GM12878 (cell line): ENCODE data around the gene NAALADL2. TPM values are rescaled to one million over a fixed set of nuclear protein-coding genes. Genes with fewer than 3 reads are reported as not detected.

Source experiments
- BACH1 ChIP-seq: fragments of 450-650 bp; IDR thresholded peaks from 2 replicates; pipeline ENCODE4 v1.6.1; 2017; ENCODE audit warnings: mild to moderate bottlenecking, borderline replicate concordance
- BMI1 ChIP-seq: fragments of 450-650 bp; IDR thresholded peaks from 2 replicates; pipeline ENCODE4 v1.6.1; 2016; ENCODE audit warnings: mild to moderate bottlenecking, moderate library complexity, borderline replicate concordance
- CEBPZ ChIP-seq: fragments of 150-350 bp; IDR thresholded peaks from 2 replicates; pipeline ENCODE4 v1.6.1; 2016; ENCODE audit warnings: low read depth, low read length
- EGR1 ChIP-seq, 2 experiments: IDR thresholded peaks; 1 replicate in 1 of 2; 2 replicates in 1 of 2; pipeline ENCODE4 v1.6.1; 2011 to 2012; ENCODE audit warnings: low read depth in 2 of 2, low read length in 2 of 2, borderline replicate concordance in 1 of 2, mild to moderate bottlenecking in 1 of 2, moderate library complexity in 1 of 2
- KAT2A ChIP-seq: conservative IDR thresholded peaks from 2 replicates; pipeline ENCODE4 v1.6.1; 2011; ENCODE audit warnings: low read depth, low read length; ENCODE audit not compliant: control insufficient read depth
- MXI1 ChIP-seq: fragments of 150-350 bp; IDR thresholded peaks from 2 replicates; pipeline ENCODE4 v1.6.1; 2011; ENCODE audit warnings: low read depth, mild to moderate bottlenecking, inconsistent platforms, low read length, improper control_type of control experiment
- MYB ChIP-seq: fragments of 150-350 bp; IDR thresholded peaks from 2 replicates; pipeline ENCODE4 v1.6.1; 2014; ENCODE audit warnings: mild to moderate bottlenecking, low read depth, low read length, borderline replicate concordance
- MYC ChIP-seq: IDR thresholded peaks from 2 replicates; pipeline ENCODE4 v1.6.1; 2011; ENCODE audit warnings: mild to moderate bottlenecking, low read length, moderate library complexity, inconsistent platforms; ENCODE audit not compliant: insufficient read depth, insufficient replicate concordance, insufficient read length, severe bottlenecking
- SMAD1 ChIP-seq: fragments of 450-650 bp; IDR thresholded peaks from 2 replicates; pipeline ENCODE4 v1.6.1; 2018; ENCODE audit warnings: mild to moderate bottlenecking, low read depth; ENCODE audit not compliant: partially characterized antibody
- SREBF1 ChIP-seq: IDR thresholded peaks from 2 replicates; pipeline ENCODE4 v1.6.1; 2012; ENCODE audit warnings: mild to moderate bottlenecking, low read length
- STAT3 ChIP-seq: IDR thresholded peaks from 2 replicates; pipeline ENCODE4 v1.6.1; 2011; ENCODE audit warnings: low read depth, low read length, improper control_type of control experiment
- SUZ12 ChIP-seq: fragments of 200-600 bp; sonication (generic); IDR thresholded peaks from one replicate; pipeline ENCODE4 v1.6.1; 2018; ENCODE audit warnings: antibody characterized with exemption, mild to moderate bottlenecking; ENCODE audit not compliant: unreplicated experiment
- TCF3 ChIP-seq: IDR thresholded peaks from 2 replicates; pipeline ENCODE4 v1.6.1; 2012; ENCODE audit warnings: low read depth, mild to moderate bottlenecking, low read length, borderline replicate concordance; ENCODE audit not compliant: insufficient read depth
- ZNF274 ChIP-seq: IDR thresholded peaks from one replicate; pipeline ENCODE4 v1.8.0; 2011; ENCODE audit not compliant: insufficient read length, insufficient read depth
- polyA plus RNA-seq, 11 experiments: library from polyadenylated mRNA; depleted of rRNA in 4 of 11; unstranded in 6 of 11; stranded (reverse) in 5 of 11; fragments of >200 nt; fragmentation: Nextera tagmentation in 4 of 11; fragmentation: Illumina TruSeq in 1 of 11; extraction: Ambion mirVana in 4 of 11; extraction: Trizol in 1 of 11; gene quantifications; 1 replicate in 1 of 11; 2 replicates in 10 of 11; pipeline versions ENCODE4 v1.2.1 to v1.2.3, GENCODE V29; 2011 to 2016; ENCODE audit warnings: inconsistent platforms in 2 of 11, missing spikeins in 2 of 11, low read depth in 1 of 11
- total RNA-seq, 4 experiments: library from RNA; depleted of rRNA in 3 of 4; stranded (reverse); fragments of >200 nt in 3 of 4; fragmentation: Illumina TruSeq in 1 of 4; extraction: Trizol in 1 of 4; gene quantifications; 2 replicates each; pipeline versions ENCODE4 v1.2.1 to v1.2.3, GENCODE V29; 2013 to 2021
- TF ChIP-seq, protein P1 (sequence below): fragments of 450-650 bp; IDR thresholded peaks from 2 replicates; pipeline ENCODE4 v1.6.1; 2016; ENCODE audit warnings: mild to moderate bottlenecking
- TF ChIP-seq, protein P2 (sequence below): fragments of 450-650 bp; IDR thresholded peaks from 2 replicates; pipeline ENCODE4 v1.6.1; 2016; ENCODE audit warnings: mild to moderate bottlenecking
- TF ChIP-seq, protein P3 (sequence below), 3 experiments: IDR thresholded peaks in 2 of 3; conservative IDR thresholded peaks in 1 of 3; 2 replicates each; pipeline ENCODE4 v1.5.1; 2011; ENCODE audit warnings: low read depth in 3 of 3, low read length in 3 of 3, mild to moderate bottlenecking in 3 of 3, control low read depth in 2 of 3, moderate library complexity in 2 of 3, inconsistent platforms in 1 of 3, mixed read lengths in 1 of 3; ENCODE audit not compliant: control insufficient read depth in 2 of 3, insufficient read depth in 1 of 3; ENCODE audit errors: extremely low read depth in 1 of 3

NAALADL2 gene
- total and polyA plus RNA-seq, 10 of the 15 experiments (the other 5 are each of a cell fraction or from before 2014, with no cell fraction given) = 0.06 to 10.8 (median 0.46) TPM

- TF ChIP-seq, protein P1, sequence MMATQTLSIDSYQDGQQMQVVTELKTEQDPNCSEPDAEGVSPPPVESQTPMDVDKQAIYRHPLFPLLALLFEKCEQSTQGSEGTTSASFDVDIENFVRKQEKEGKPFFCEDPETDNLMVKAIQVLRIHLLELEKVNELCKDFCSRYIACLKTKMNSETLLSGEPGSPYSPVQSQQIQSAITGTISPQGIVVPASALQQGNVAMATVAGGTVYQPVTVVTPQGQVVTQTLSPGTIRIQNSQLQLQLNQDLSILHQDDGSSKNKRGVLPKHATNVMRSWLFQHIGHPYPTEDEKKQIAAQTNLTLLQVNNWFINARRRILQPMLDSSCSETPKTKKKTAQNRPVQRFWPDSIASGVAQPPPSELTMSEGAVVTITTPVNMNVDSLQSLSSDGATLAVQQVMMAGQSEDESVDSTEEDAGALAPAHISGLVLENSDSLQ = no peak
- TF ChIP-seq, protein P2, sequence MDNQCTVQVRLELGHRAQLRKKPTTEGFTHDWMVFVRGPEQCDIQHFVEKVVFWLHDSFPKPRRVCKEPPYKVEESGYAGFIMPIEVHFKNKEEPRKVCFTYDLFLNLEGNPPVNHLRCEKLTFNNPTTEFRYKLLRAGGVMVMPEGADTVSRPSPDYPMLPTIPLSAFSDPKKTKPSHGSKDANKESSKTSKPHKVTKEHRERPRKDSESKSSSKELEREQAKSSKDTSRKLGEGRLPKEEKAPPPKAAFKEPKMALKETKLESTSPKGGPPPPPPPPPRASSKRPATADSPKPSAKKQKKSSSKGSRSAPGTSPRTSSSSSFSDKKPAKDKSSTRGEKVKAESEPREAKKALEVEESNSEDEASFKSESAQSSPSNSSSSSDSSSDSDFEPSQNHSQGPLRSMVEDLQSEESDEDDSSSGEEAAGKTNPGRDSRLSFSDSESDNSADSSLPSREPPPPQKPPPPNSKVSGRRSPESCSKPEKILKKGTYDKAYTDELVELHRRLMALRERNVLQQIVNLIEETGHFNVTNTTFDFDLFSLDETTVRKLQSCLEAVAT = no peak
- TF ChIP-seq BMI1 (no peak), STAT3 (no peak), MXI1 (no peak), ZNF274 (no peak), BACH1 (no peak), SREBF1 (no peak), MYC (no peak), SUZ12 (no peak), SMAD1 (no peak), CEBPZ (no peak), KAT2A (no peak), MYB (no peak), EGR1 (IDR thresholded peaks at IDR 0.05; ENCODE audit: borderline replicate concordance in 1 of 2, low read depth in 2 of 2, low read length in 2 of 2) (no peak), TCF3 (no peak)
- TF ChIP-seq, protein P3, sequence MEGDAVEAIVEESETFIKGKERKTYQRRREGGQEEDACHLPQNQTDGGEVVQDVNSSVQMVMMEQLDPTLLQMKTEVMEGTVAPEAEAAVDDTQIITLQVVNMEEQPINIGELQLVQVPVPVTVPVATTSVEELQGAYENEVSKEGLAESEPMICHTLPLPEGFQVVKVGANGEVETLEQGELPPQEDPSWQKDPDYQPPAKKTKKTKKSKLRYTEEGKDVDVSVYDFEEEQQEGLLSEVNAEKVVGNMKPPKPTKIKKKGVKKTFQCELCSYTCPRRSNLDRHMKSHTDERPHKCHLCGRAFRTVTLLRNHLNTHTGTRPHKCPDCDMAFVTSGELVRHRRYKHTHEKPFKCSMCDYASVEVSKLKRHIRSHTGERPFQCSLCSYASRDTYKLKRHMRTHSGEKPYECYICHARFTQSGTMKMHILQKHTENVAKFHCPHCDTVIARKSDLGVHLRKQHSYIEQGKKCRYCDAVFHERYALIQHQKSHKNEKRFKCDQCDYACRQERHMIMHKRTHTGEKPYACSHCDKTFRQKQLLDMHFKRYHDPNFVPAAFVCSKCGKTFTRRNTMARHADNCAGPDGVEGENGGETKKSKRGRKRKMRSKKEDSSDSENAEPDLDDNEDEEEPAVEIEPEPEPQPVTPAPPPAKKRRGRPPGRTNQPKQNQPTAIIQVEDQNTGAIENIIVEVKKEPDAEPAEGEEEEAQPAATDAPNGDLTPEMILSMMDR (IDR thresholded peaks at IDR 0.05 in 2 of 3, conservative IDR thresholded peaks at IDR 0.05 in 1 of 3; ENCODE audit: control insufficient read depth in 2 of 3, extremely low read depth in 1 of 3, insufficient read depth in 1 of 3, low read depth in 3 of 3, low read length in 3 of 3) = no peak
Observed at GRCh38 chr3:175477651-175478224, 618.6 kb downstream of the NAALADL2 start (continued).
